A673 (cell line): ENCODE results near the gene FCHO1. TPM values are rescaled to one million over a fixed set of nuclear protein-coding genes. Genes with fewer than 3 reads are reported as not detected.

Experiments used
- BruUV-seq: library from RNA; stranded (reverse); fragments of 400-500 nt; replicated peaks from 2 replicates; lab custom pipeline; 2021; lab: Mats Ljungman, UMichigan
- CTCF ChIA-PET: fragments of 300-600 bp; sonication (Branson Sonifier 250); formaldehyde crosslinking; loops from one replicate; lab custom pipeline; 2022; ENCODE audit warnings: antibody characterized with exemption; lab: Charles Lee
- POLR2A ChIA-PET: fragments of 300-600 bp; sonication (Branson Sonifier 250); formaldehyde crosslinking; loops from one replicate; lab custom pipeline; 2022; ENCODE audit warnings: antibody characterized with exemption; ENCODE audit not compliant: low non-redundant PET; lab: Charles Lee
- DNase-seq: peaks from one replicate; pipeline ENCODE4 v3.0.0-alpha.2; 2015; ENCODE audit warnings: low spot score
- H3K27ac ChIP-seq: fragments of 200-600 bp; sonication (generic); 2 replicates; pipeline ENCODE4 v1.5.1; 2016; ENCODE audit warnings: mixed run types, low read depth, mild to moderate bottlenecking, mixed read lengths, antibody characterized with exemption, low read length; ENCODE audit not compliant: poor library complexity, severe bottlenecking
- H3K27me3 ChIP-seq: fragments of 200-600 bp; sonication (generic); replicated peaks from 2 replicates; pipeline ENCODE4 v1.6.1; 2017; ENCODE audit warnings: mixed run types, low read depth, mild to moderate bottlenecking, mixed read lengths, antibody characterized with exemption, low read length; ENCODE audit not compliant: insufficient read depth, poor library complexity
- H3K36me3 ChIP-seq: fragments of 200-600 bp; sonication (generic); 2 replicates; pipeline ENCODE4 v1.6.1; 2016; ENCODE audit warnings: mixed run types, mild to moderate bottlenecking, mixed read lengths, antibody characterized with exemption, low read length; ENCODE audit not compliant: insufficient read depth, poor library complexity, severe bottlenecking
- H3K4me1 ChIP-seq: fragments of 200-600 bp; sonication (generic); 2 replicates; pipeline ENCODE4 v1.6.1; 2017; ENCODE audit warnings: mixed run types, mild to moderate bottlenecking, mixed read lengths, antibody characterized with exemption, low read length; ENCODE audit not compliant: insufficient read depth, poor library complexity, severe bottlenecking
- H3K4me3 ChIP-seq: fragments of 200-600 bp; sonication (generic); 2 replicates; pipeline ENCODE4 v1.5.1; 2016; ENCODE audit warnings: low read depth, mixed run types, mild to moderate bottlenecking, mixed read lengths, low read length; ENCODE audit not compliant: poor library complexity, severe bottlenecking
- H3K9me3 ChIP-seq: fragments of 200-600 bp; sonication (generic); 2 replicates; pipeline ENCODE4 v1.6.1; 2016; ENCODE audit warnings: mixed run types, low read depth, mild to moderate bottlenecking, mixed read lengths, antibody characterized with exemption, low read length; ENCODE audit not compliant: poor library complexity, severe bottlenecking
- CTCF ChIP-seq: fragments of 300-800, 200-600 bp; sonication (generic); conservative IDR thresholded peaks from 2 replicates; pipeline ENCODE4 v1.5.1; 2017; ENCODE audit warnings: low read depth, mild to moderate bottlenecking, antibody characterized with exemption, low read length, moderate library complexity, mixed read lengths
- EZH2 ChIP-seq: fragments of 200-600 bp; sonication (generic); IDR thresholded peaks from 2 replicates; pipeline ENCODE4 v1.6.1; 2017; ENCODE audit warnings: borderline replicate concordance, low read depth, mild to moderate bottlenecking, mixed read lengths, antibody characterized with exemption, low read length; ENCODE audit not compliant: poor library complexity, severe bottlenecking
- intact Hi-C: fragments of 100-400 bp; cut with micrococcal nuclease; formaldehyde crosslinking; loops from one replicate; pipeline ENCODE4 v1.10.0; 2022; ENCODE audit not compliant: unreplicated experiment
- total RNA-seq: library from RNA; stranded (reverse); gene quantifications from 2 replicates; pipeline ENCODE4 v1.2.3, GENCODE V29; 2021

The FCHO1 gene
- total RNA-seq, 1 experiment from 2014 or later, result 2.1 TPM

- Histone ChIP-seq H3K36me3 (no peaks in the 10 kb centered on the region), H3K4me1 (no peaks in the 10 kb centered on the region), H3K27me3 (no peaks in the 10 kb centered on the region), H3K4me3 (no peak overlapping the region), H3K9me3 (no peaks in the 10 kb centered on the region), H3K27ac (no peak overlapping the region)
- no peak for TF ChIP-seq EZH2
- no peak for TF ChIP-seq CTCF
- DNase-seq, result peak; percentile 74
- ChIA-PET CTCF (interaction anchor here (0.6 to 1.4 kb wide), 2 partner anchors 9 to 60 kb away, joined by 3 to 5 read pairs; no protein-coding TSS in a partner anchor), POLR2A (no interaction called here)
- intact Hi-C loops, result no loop called here
- BruUV-seq, result no TSS peak
Measured at GRCh38 chr19:17706750-17707181, 44.5 kb upstream of the FCHO1 start.

GRCh38 chr19:17711851-17712250 lies 39.4 kb upstream of the FCHO1 start:
- no peaks in the 10 kb centered on the region for H3K36me3 ChIP-seq
- POLR2A ChIA-PET, result no interaction called here
- no TSS peak for BruUV-seq
- intact Hi-C loops, result no loop called here
- no peak for DNase-seq
- H3K9me3 ChIP-seq, result no peaks in the 10 kb centered on the region
- TF ChIP-seq EZH2 (no peak), CTCF (no peak)
- no peaks in the 10 kb centered on the region for H3K27me3 ChIP-seq
- no peak overlapping the region for H3K27ac ChIP-seq
- H3K4me3 ChIP-seq, result no peak overlapping the region
- H3K4me1 ChIP-seq, result no peaks in the 10 kb centered on the region
- CTCF ChIA-PET, result no interaction called here

GRCh38 chr19:17716309-17716929 lies 34.9 kb upstream of the FCHO1 start:
- intact Hi-C loops, result no loop called here
- H3K36me3 ChIP-seq, result peaks cover 5% of the 10 kb centered on the region
- no TSS peak for BruUV-seq
- ChIA-PET POLR2A (no interaction called here), CTCF (no interaction called here)
- H3K4me3 ChIP-seq, result no peak overlapping the region
- peak; percentile 38 for TF ChIP-seq CTCF
- TF ChIP-seq EZH2, result no peak
- H3K4me1 ChIP-seq, result peaks cover 9% of the 10 kb centered on the region
- no peaks in the 10 kb centered on the region for H3K9me3 ChIP-seq
- H3K27me3 ChIP-seq, result no peaks in the 10 kb centered on the region
- H3K27ac ChIP-seq, result no peak overlapping the region
- DNase-seq, result no peak
